HEK293 (cell line): Measurements from ENCODE around the gene ASIC4.

ENCODE experiments used
- KLF1 ChIP-seq: fragments of 450-650 bp; formaldehyde crosslinking; IDR thresholded peaks from 2 replicates; pipeline ENCODE4 v1.5.1; 2016; ENCODE audit warnings: missing biosample characterization, missing genetic modification characterization
- KLF8 ChIP-seq: fragments of 450-650 bp; formaldehyde crosslinking; IDR thresholded peaks from 2 replicates; pipeline ENCODE4 v1.5.1; 2016; ENCODE audit warnings: missing biosample characterization, missing genetic modification characterization
- KLF9 ChIP-seq: fragments of 450-650 bp; formaldehyde crosslinking; IDR thresholded peaks from 2 replicates; pipeline ENCODE4 v1.5.1; 2016; ENCODE audit warnings: missing biosample characterization, missing genetic modification characterization, low read depth
- SALL2 ChIP-seq: fragments of 450-650 bp; formaldehyde crosslinking; IDR thresholded peaks from 2 replicates; pipeline ENCODE4 v1.5.0; 2017; ENCODE audit warnings: missing biosample characterization, mild to moderate bottlenecking, missing genetic modification characterization, borderline replicate concordance
- SCRT2 ChIP-seq: fragments of 450-650 bp; formaldehyde crosslinking; IDR thresholded peaks from 2 replicates; pipeline ENCODE4 v1.5.1; 2016; ENCODE audit warnings: missing biosample characterization, missing genetic modification characterization
- ZBTB17 ChIP-seq: fragments of 450-650 bp; formaldehyde crosslinking; IDR thresholded peaks from 2 replicates; pipeline ENCODE4 v1.5.1; 2016; ENCODE audit warnings: missing biosample characterization, missing genetic modification characterization
- ZNF114 ChIP-seq: fragments of 450-650 bp; formaldehyde crosslinking; IDR thresholded peaks from 2 replicates; pipeline ENCODE4 v1.5.0; 2017; ENCODE audit warnings: missing biosample characterization, missing genetic modification characterization
- ZNF202 ChIP-seq: fragments of 450-650 bp; formaldehyde crosslinking; IDR thresholded peaks from 2 replicates; pipeline ENCODE4 v1.5.1; 2016; ENCODE audit warnings: missing biosample characterization, missing genetic modification characterization, borderline replicate concordance
- ZNF214 ChIP-seq: fragments of 450-650 bp; formaldehyde crosslinking; IDR thresholded peaks from 2 replicates; pipeline ENCODE4 v1.5.1; 2017; ENCODE audit warnings: missing biosample characterization, mild to moderate bottlenecking, missing genetic modification characterization, borderline replicate concordance
- ZNF416 ChIP-seq: fragments of 450-650 bp; formaldehyde crosslinking; IDR thresholded peaks from 2 replicates; pipeline ENCODE4 v1.5.1; 2016; ENCODE audit warnings: missing biosample characterization, missing genetic modification characterization
- ZNF501 ChIP-seq: fragments of 450-650 bp; formaldehyde crosslinking; IDR thresholded peaks from 2 replicates; pipeline ENCODE4 v1.5.1; 2016; ENCODE audit warnings: missing biosample characterization, missing genetic modification characterization
- ZNF544 ChIP-seq: fragments of 450-650 bp; formaldehyde crosslinking; IDR thresholded peaks from 2 replicates; pipeline ENCODE4 v1.5.0; 2017; ENCODE audit warnings: missing biosample characterization, missing genetic modification characterization
- ZNF549 ChIP-seq: fragments of 450-650 bp; IDR thresholded peaks from 2 replicates; pipeline ENCODE4 v1.5.1; 2018; ENCODE audit warnings: missing biosample characterization, missing genetic modification characterization, mild to moderate bottlenecking, inconsistent platforms, moderate library complexity
- ZNF707 ChIP-seq: fragments of 450-650 bp; formaldehyde crosslinking; IDR thresholded peaks from 2 replicates; pipeline ENCODE4 v1.5.1; 2016; ENCODE audit warnings: missing biosample characterization, missing genetic modification characterization
- TF ChIP-seq, protein P1 (sequence below): fragments of 450-650 bp; formaldehyde crosslinking; IDR thresholded peaks from 2 replicates; pipeline ENCODE4 v1.5.1; 2016; ENCODE audit warnings: missing biosample characterization, missing genetic modification characterization
- TF ChIP-seq, protein P2 (sequence below): fragments of 450-650 bp; formaldehyde crosslinking; IDR thresholded peaks from 2 replicates; pipeline ENCODE4 v1.5.1; 2016; ENCODE audit warnings: missing biosample characterization, missing genetic modification characterization, low read depth
- TF ChIP-seq, protein P3 (sequence below): fragments of 450-650 bp; formaldehyde crosslinking; optimal IDR thresholded peaks from 2 replicates; pipeline ENCODE3; 2016; ENCODE audit warnings: missing biosample characterization, mild to moderate bottlenecking, missing genetic modification characterization
- TF ChIP-seq, protein P4 (sequence below): fragments of 450-650 bp; formaldehyde crosslinking; IDR thresholded peaks from 2 replicates; pipeline ENCODE4 v1.5.1; 2016; ENCODE audit warnings: missing biosample characterization, missing genetic modification characterization, borderline replicate concordance
- TF ChIP-seq, protein P5 (sequence below): fragments of 450-650 bp; formaldehyde crosslinking; IDR thresholded peaks from 2 replicates; pipeline ENCODE4 v1.5.1; 2016; ENCODE audit warnings: missing biosample characterization, missing genetic modification characterization
- TF ChIP-seq, protein P6 (sequence below): fragments of 450-650 bp; formaldehyde crosslinking; IDR thresholded peaks from 2 replicates; pipeline ENCODE4 v1.5.1; 2016; ENCODE audit warnings: missing biosample characterization, missing genetic modification characterization
- TF ChIP-seq, protein P7 (sequence below): fragments of 450-650 bp; IDR thresholded peaks from 2 replicates; pipeline ENCODE4 v1.5.1; 2018; ENCODE audit warnings: missing biosample characterization, mild to moderate bottlenecking, missing genetic modification characterization
- TF ChIP-seq, protein P8 (sequence below): fragments of 450-650 bp; formaldehyde crosslinking; conservative IDR thresholded peaks from 2 replicates; pipeline ENCODE4 v1.5.1; 2016; ENCODE audit warnings: low read depth, missing biosample characterization, missing genetic modification characterization

Gene ASIC4

DNA sequence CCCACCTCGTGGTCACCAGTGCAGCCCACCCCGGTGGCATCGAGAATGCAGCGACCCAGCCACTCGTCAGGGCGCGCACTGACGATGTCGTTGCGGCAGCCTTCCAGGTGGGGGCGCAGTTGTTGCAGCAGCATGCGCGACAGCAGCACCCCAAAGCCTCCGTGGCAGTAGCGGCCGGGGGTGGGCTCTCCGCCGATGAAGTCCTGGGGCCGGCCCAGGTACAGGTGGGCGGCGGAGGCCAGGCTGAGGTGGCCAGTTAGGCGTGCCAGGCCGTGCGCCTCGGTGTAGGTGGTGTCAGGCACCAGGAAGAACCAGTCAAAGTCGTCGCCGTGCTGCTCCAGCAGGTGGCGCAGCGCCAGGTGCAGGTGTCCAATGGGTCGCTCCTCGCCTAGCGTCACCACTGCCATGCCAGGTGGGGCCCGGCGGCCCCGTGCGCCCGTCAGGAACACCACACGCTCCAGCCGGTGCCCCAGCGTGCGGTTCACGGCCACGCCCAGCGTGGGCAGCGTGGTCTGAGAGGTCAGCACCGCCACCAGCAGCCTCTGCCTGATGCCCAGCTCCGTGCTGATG is 27.4 kb downstream of the ASIC4 start (continued):
- TF ChIP-seq ZNF416 (tag by site-specific recombination) (no peak), ZNF544 (no peak), ZNF501 (tag by site-specific recombination) (peak; percentile 96), ZNF214 (tag by site-specific recombination) (no peak), SALL2 (no peak), SCRT2 (tag by site-specific recombination) (peak; percentile 51; the same call in 1 of the 2 replicates), ZNF202 (tag by site-specific recombination) (no peak), KLF9 (peak; percentile 51; the same call in 1 of the 2 replicates), ZNF549 (tag by site-specific recombination) (no peak), KLF8 (no peak; the same call in 1 of the 2 replicates), ZNF707 (no peak), KLF1 (tag by site-specific recombination) (no peak), ZNF114 (tag by site-specific recombination) (no peak), ZBTB17 (tag by site-specific recombination) (peak; percentile 82)
- TF ChIP-seq, protein P1, sequence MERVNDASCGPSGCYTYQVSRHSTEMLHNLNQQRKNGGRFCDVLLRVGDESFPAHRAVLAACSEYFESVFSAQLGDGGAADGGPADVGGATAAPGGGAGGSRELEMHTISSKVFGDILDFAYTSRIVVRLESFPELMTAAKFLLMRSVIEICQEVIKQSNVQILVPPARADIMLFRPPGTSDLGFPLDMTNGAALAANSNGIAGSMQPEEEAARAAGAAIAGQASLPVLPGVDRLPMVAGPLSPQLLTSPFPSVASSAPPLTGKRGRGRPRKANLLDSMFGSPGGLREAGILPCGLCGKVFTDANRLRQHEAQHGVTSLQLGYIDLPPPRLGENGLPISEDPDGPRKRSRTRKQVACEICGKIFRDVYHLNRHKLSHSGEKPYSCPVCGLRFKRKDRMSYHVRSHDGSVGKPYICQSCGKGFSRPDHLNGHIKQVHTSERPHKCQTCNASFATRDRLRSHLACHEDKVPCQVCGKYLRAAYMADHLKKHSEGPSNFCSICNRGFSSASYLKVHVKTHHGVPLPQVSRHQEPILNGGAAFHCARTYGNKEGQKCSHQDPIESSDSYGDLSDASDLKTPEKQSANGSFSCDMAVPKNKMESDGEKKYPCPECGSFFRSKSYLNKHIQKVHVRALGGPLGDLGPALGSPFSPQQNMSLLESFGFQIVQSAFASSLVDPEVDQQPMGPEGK (tag by site-specific recombination): peak; percentile 69
- TF ChIP-seq, protein P2, sequence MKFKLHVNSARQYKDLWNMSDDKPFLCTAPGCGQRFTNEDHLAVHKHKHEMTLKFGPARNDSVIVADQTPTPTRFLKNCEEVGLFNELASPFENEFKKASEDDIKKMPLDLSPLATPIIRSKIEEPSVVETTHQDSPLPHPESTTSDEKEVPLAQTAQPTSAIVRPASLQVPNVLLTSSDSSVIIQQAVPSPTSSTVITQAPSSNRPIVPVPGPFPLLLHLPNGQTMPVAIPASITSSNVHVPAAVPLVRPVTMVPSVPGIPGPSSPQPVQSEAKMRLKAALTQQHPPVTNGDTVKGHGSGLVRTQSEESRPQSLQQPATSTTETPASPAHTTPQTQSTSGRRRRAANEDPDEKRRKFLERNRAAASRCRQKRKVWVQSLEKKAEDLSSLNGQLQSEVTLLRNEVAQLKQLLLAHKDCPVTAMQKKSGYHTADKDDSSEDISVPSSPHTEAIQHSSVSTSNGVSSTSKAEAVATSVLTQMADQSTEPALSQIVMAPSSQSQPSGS (tag by site-specific recombination): no peak
- TF ChIP-seq, protein P3, sequence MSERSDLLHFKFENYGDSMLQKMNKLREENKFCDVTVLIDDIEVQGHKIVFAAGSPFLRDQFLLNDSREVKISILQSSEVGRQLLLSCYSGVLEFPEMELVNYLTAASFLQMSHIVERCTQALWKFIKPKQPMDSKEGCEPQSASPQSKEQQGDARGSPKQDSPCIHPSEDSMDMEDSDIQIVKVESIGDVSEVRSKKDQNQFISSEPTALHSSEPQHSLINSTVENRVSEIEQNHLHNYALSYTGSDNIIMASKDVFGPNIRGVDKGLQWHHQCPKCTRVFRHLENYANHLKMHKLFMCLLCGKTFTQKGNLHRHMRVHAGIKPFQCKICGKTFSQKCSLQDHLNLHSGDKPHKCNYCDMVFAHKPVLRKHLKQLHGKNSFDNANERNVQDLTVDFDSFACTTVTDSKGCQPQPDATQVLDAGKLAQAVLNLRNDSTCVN (tag by site-specific recombination): peak; percentile 54
- TF ChIP-seq, protein P4, sequence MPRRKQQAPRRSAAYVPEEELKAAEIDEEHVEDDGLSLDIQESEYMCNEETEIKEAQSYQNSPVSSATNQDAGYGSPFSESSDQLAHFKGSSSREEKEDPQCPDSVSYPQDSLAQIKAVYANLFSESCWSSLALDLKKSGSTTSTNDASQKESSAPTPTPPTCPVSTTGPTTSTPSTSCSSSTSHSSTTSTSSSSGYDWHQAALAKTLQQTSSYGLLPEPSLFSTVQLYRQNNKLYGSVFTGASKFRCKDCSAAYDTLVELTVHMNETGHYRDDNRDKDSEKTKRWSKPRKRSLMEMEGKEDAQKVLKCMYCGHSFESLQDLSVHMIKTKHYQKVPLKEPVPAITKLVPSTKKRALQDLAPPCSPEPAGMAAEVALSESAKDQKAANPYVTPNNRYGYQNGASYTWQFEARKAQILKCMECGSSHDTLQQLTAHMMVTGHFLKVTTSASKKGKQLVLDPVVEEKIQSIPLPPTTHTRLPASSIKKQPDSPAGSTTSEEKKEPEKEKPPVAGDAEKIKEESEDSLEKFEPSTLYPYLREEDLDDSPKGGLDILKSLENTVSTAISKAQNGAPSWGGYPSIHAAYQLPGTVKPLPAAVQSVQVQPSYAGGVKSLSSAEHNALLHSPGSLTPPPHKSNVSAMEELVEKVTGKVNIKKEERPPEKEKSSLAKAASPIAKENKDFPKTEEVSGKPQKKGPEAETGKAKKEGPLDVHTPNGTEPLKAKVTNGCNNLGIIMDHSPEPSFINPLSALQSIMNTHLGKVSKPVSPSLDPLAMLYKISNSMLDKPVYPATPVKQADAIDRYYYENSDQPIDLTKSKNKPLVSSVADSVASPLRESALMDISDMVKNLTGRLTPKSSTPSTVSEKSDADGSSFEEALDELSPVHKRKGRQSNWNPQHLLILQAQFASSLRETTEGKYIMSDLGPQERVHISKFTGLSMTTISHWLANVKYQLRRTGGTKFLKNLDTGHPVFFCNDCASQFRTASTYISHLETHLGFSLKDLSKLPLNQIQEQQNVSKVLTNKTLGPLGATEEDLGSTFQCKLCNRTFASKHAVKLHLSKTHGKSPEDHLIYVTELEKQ (tag by site-specific recombination): no peak
- TF ChIP-seq, protein P5, sequence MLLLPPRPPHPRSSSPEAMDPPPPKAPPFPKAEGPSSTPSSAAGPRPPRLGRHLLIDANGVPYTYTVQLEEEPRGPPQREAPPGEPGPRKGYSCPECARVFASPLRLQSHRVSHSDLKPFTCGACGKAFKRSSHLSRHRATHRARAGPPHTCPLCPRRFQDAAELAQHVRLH (tag by site-specific recombination): peak; percentile 45; the same call in 1 of the 2 replicates
- TF ChIP-seq, protein P6, sequence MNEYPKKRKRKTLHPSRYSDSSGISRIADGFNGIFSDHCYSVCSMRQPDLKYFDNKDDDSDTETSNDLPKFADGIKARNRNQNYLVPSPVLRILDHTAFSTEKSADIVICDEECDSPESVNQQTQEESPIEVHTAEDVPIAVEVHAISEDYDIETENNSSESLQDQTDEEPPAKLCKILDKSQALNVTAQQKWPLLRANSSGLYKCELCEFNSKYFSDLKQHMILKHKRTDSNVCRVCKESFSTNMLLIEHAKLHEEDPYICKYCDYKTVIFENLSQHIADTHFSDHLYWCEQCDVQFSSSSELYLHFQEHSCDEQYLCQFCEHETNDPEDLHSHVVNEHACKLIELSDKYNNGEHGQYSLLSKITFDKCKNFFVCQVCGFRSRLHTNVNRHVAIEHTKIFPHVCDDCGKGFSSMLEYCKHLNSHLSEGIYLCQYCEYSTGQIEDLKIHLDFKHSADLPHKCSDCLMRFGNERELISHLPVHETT: peak; percentile 59; the same call in 1 of the 2 replicates
- TF ChIP-seq, protein P7, sequence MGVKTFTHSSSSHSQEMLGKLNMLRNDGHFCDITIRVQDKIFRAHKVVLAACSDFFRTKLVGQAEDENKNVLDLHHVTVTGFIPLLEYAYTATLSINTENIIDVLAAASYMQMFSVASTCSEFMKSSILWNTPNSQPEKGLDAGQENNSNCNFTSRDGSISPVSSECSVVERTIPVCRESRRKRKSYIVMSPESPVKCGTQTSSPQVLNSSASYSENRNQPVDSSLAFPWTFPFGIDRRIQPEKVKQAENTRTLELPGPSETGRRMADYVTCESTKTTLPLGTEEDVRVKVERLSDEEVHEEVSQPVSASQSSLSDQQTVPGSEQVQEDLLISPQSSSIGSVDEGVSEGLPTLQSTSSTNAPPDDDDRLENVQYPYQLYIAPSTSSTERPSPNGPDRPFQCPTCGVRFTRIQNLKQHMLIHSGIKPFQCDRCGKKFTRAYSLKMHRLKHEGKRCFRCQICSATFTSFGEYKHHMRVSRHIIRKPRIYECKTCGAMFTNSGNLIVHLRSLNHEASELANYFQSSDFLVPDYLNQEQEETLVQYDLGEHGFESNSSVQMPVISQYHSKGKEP (tag by site-specific recombination): no peak
- TF ChIP-seq, protein P8, sequence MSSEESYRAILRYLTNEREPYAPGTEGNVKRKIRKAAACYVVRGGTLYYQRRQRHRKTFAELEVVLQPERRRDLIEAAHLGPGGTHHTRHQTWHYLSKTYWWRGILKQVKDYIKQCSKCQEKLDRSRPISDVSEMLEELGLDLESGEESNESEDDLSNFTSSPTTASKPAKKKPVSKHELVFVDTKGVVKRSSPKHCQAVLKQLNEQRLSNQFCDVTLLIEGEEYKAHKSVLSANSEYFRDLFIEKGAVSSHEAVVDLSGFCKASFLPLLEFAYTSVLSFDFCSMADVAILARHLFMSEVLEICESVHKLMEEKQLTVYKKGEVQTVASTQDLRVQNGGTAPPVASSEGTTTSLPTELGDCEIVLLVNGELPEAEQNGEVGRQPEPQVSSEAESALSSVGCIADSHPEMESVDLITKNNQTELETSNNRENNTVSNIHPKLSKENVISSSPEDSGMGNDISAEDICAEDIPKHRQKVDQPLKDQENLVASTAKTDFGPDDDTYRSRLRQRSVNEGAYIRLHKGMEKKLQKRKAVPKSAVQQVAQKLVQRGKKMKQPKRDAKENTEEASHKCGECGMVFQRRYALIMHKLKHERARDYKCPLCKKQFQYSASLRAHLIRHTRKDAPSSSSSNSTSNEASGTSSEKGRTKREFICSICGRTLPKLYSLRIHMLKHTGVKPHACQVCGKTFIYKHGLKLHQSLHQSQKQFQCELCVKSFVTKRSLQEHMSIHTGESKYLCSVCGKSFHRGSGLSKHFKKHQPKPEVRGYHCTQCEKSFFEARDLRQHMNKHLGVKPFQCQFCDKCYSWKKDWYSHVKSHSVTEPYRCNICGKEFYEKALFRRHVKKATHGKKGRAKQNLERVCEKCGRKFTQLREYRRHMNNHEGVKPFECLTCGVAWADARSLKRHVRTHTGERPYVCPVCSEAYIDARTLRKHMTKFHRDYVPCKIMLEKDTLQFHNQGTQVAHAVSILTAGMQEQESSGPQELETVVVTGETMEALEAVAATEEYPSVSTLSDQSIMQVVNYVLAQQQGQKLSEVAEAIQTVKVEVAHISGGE (tag by site-specific recombination): no peak
